ENCODE measurements around the gene LIPH. TPM values are rescaled to one million over a fixed set of nuclear protein-coding genes. Genes with fewer than 3 reads are reported as not detected.

Gene LIPH
- total and polyA plus RNA-seq, 2 experiments from 2014 or later: 0.34 TPM; not detected in 1

DNA sequence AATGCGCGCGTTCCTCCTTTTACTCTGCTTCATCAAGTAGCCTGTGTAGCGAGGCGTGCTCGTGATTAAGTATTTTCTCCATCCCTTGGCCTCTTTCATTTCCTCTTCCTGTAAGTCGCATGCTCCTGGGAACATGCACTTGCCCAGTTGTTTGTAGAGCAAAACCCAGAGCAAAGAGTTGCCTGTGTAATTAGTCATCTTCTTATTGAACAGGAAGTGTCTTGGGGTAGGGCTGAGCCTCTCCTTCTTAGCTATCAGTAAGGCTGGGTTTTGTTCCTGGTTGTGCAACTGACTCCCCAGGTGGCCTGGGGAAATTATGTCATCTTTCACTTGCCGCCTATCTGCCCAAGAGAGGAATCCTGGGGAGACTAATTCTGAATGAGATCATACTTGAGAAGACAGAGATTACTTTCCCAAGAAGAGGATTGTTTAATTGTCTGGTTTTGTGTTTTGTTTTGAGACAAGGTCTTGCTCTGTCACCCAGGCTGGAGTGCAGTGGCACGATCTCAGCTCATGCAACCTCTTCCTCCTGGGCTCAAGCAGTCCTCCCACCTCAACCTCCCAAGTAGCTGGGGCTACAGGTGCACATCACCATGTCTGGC lies 14.9 kb downstream of the LIPH start:
- Histone ChIP-seq H3K79me2 (ENCODE audit: insufficient read depth) (no peaks in the 10 kb centered on the region), H3K9ac (no peak overlapping the region), H3F3A (ENCODE audit: insufficient read depth) (peaks cover 9% of the 10 kb centered on the region; the same call in 1 of the 2 replicates), H3K27ac (peak overlapping the region; percentile 36; the same call in 1 of the 2 replicates), H3K4me2 (ENCODE audit: unreplicated experiment) (peak overlapping the region; percentile 28), H3K4me1 (ENCODE audit: insufficient read depth) (peaks cover 10% of the 10 kb centered on the region), H4K20me1 (ENCODE audit: insufficient read depth) (no peaks in the 10 kb centered on the region), H3K36me3 (ENCODE audit: low read depth) (no peaks in the 10 kb centered on the region), H3K9me3 (ENCODE audit: low read depth) (no peaks in the 10 kb centered on the region), H3K4me3 (no peak overlapping the region), H2AFZ (peak overlapping the region; percentile 58), H3K27me3 (replicated peaks; ENCODE audit: insufficient read depth) (no peaks in the 10 kb centered on the region), H3K9me2 (ENCODE audit: insufficient read depth) (no peaks in the 10 kb centered on the region)
- 37% methylated on average over 9 of the region's 9 CpGs for WGBS, 2 experiments (ENCODE audit: low coverage in 1 of 2, low lambda C conversion rate in 2 of 2, missing lambda C conversion rate in 2 of 2)
- TF ChIP-seq EZH2 (IDR thresholded peaks at IDR 0.05; ENCODE audit: insufficient read depth, poor library complexity, severe bottlenecking) (no peak), EZH2phosphoT487 (IDR thresholded peaks at IDR 0.05; ENCODE audit: insufficient read depth, low read depth) (no peak)
- DNase-seq: peak; percentile 80
- in situ Hi-C loops (cut with MboI): no loop called here

- Histone ChIP-seq H3K79me2 (ENCODE audit: insufficient read depth) (no peaks in the 10 kb centered on the region), H3F3A (ENCODE audit: insufficient read depth) (peaks cover 9% of the 10 kb centered on the region; the same call in 1 of the 2 replicates), H3K36me3 (ENCODE audit: low read depth) (no peaks in the 10 kb centered on the region), H3K4me1 (ENCODE audit: insufficient read depth) (peaks cover 10% of the 10 kb centered on the region), H2AFZ (no peak overlapping the region), H3K4me3 (no peak overlapping the region), H4K20me1 (ENCODE audit: insufficient read depth) (no peaks in the 10 kb centered on the region), H3K4me2 (ENCODE audit: unreplicated experiment) (no peak overlapping the region), H3K27ac (no peak overlapping the region), H3K9me2 (ENCODE audit: insufficient read depth) (no peaks in the 10 kb centered on the region), H3K9me3 (ENCODE audit: low read depth) (no peaks in the 10 kb centered on the region), H3K9ac (no peak overlapping the region), H3K27me3 (replicated peaks; ENCODE audit: insufficient read depth) (no peaks in the 10 kb centered on the region)
- no peak for TF ChIP-seq EZH2 (IDR thresholded peaks at IDR 0.05; ENCODE audit: insufficient read depth, poor library complexity, severe bottlenecking)
- TF ChIP-seq EZH2phosphoT487 (IDR thresholded peaks at IDR 0.05; ENCODE audit: insufficient read depth, low read depth): no peak
- WGBS, 2 experiments (ENCODE audit: low coverage in 1 of 2, low lambda C conversion rate in 2 of 2, missing lambda C conversion rate in 2 of 2): 46 to 51% methylated on average over 2 of the region's 2 CpGs
- no peak for DNase-seq
- in situ Hi-C loops (cut with MboI): no loop called here
These were observed 17.9 kb downstream of the LIPH start for GRCh38 chr3:185534511-185534910.

GRCh38 chr3:185532901-185533300 lies 19.5 kb downstream of the LIPH start:
- WGBS, 2 experiments (ENCODE audit: low coverage in 1 of 2, low lambda C conversion rate in 2 of 2, missing lambda C conversion rate in 2 of 2): 40 to 44% methylated on average over 5 of the region's 5 CpGs
- Histone ChIP-seq H3K4me3 (no peak overlapping the region), H3K4me1 (ENCODE audit: insufficient read depth) (peaks cover 10% of the 10 kb centered on the region), H3F3A (ENCODE audit: insufficient read depth) (peaks cover 9% of the 10 kb centered on the region; the same call in 1 of the 2 replicates), H3K36me3 (ENCODE audit: low read depth) (no peaks in the 10 kb centered on the region), H2AFZ (no peak overlapping the region), H3K27me3 (replicated peaks; ENCODE audit: insufficient read depth) (no peaks in the 10 kb centered on the region), H3K9ac (no peak overlapping the region), H3K4me2 (ENCODE audit: unreplicated experiment) (no peak overlapping the region), H3K79me2 (ENCODE audit: insufficient read depth) (no peaks in the 10 kb centered on the region), H3K27ac (no peak overlapping the region), H3K9me3 (ENCODE audit: low read depth) (no peaks in the 10 kb centered on the region), H4K20me1 (ENCODE audit: insufficient read depth) (no peaks in the 10 kb centered on the region), H3K9me2 (ENCODE audit: insufficient read depth) (no peaks in the 10 kb centered on the region)
- TF ChIP-seq EZH2 (IDR thresholded peaks at IDR 0.05; ENCODE audit: insufficient read depth, poor library complexity, severe bottlenecking) (no peak), EZH2phosphoT487 (IDR thresholded peaks at IDR 0.05; ENCODE audit: insufficient read depth, low read depth) (no peak)
- in situ Hi-C loops (cut with MboI): no loop called here
- no peak for DNase-seq

DNA sequence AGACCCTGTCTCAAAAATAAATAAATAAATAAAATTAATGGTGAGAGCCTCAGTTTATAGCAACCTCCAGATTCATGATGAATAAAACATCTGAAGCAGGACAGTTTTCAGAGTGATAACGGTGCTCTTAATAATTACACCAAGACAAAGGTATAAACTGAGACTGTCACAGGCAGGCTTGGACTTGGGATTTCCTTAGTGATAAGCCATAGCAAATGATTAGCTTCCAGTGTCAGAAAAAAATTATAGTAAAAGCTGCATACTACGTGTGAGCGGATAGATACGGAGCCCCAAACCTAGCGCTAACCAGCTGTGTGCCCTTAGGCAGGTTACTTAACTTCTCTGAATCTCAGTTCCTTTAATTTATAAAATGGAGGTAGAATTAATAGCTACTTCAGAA lies 21.5 kb downstream of the LIPH start:
- Histone ChIP-seq H3K36me3 (ENCODE audit: low read depth) (no peaks in the 10 kb centered on the region), H3K27me3 (replicated peaks; ENCODE audit: insufficient read depth) (no peaks in the 10 kb centered on the region), H3F3A (ENCODE audit: insufficient read depth) (no peaks in the 10 kb centered on the region), H4K20me1 (ENCODE audit: insufficient read depth) (no peaks in the 10 kb centered on the region), H3K9ac (no peak overlapping the region), H2AFZ (no peak overlapping the region), H3K4me1 (ENCODE audit: insufficient read depth) (no peaks in the 10 kb centered on the region), H3K4me2 (ENCODE audit: unreplicated experiment) (no peak overlapping the region), H3K9me2 (ENCODE audit: insufficient read depth) (no peaks in the 10 kb centered on the region), H3K27ac (no peak overlapping the region), H3K4me3 (no peak overlapping the region), H3K79me2 (ENCODE audit: insufficient read depth) (no peaks in the 10 kb centered on the region), H3K9me3 (ENCODE audit: low read depth) (no peaks in the 10 kb centered on the region)
- no peak for DNase-seq
- 45 to 61% methylated on average over 5 of the region's 5 CpGs for WGBS, 2 experiments (ENCODE audit: low coverage in 1 of 2, low lambda C conversion rate in 2 of 2, missing lambda C conversion rate in 2 of 2)
- in situ Hi-C loops (cut with MboI): no loop called here
- TF ChIP-seq EZH2phosphoT487 (IDR thresholded peaks at IDR 0.05; ENCODE audit: insufficient read depth, low read depth) (no peak), EZH2 (IDR thresholded peaks at IDR 0.05; ENCODE audit: insufficient read depth, poor library complexity, severe bottlenecking) (no peak)

All from GM23248 (cell line).